ENCODE results near the gene PCSK7. TPM values are rescaled to one million over a fixed set of nuclear protein-coding genes. Genes with fewer than 3 reads are reported as not detected.
"Not testable (repeated sequence)": the region's sequence is repeated elsewhere in the genome, so short reads cannot be mapped to it uniquely, and the experiment has no call there.

Gene PCSK7
- total and polyA plus RNA-seq, 10 of the 15 experiments (the other 5 are each of a cell fraction or from before 2014, with no cell fraction given), result 5.5 to 81.5 (median 51.6) TPM

GRCh38 chr11:117272175-117272574, 40.3 kb upstream of the PCSK7 start:
- in situ Hi-C loops (cut with MboI); BruUV-seq (replicated peaks); FAIRE-seq; H3K9ac ChIP-seq (ENCODE audit: control insufficient read depth, insufficient read depth, low read length); DNase-seq (ENCODE audit: low read depth, low spot score); RAD21 ChIA-PET (ENCODE audit: unreplicated experiment); intact Hi-C loops (cut with micrococcal nuclease; ENCODE audit: unreplicated experiment); H3K4me3 ChIP-seq; H3K79me2 ChIP-seq (ENCODE audit: control insufficient read depth, insufficient read depth, low read length); ATAC-seq; H2AFZ ChIP-seq (ENCODE audit: control insufficient read depth, low read depth, low read length); H3K4me2 ChIP-seq (ENCODE audit: control insufficient read depth, insufficient read depth); POLR2A ChIA-PET; CTCF ChIA-PET; H3K4me1 ChIP-seq (ENCODE audit: control insufficient read depth, insufficient read depth, low read length); H3K27me3 ChIP-seq (replicated peaks in 1 of 2; ENCODE audit: control insufficient read depth in 2 of 2, insufficient read depth in 2 of 2, low read length in 1 of 2); H4K20me1 ChIP-seq (ENCODE audit: control insufficient read depth, insufficient read depth); H3K9me3 ChIP-seq (replicated peaks; ENCODE audit: control insufficient read depth, insufficient read depth, low read length); SMC1A ChIA-PET (ENCODE audit: uncharacterized antibody, unreplicated experiment); H3K36me3 ChIP-seq (ENCODE audit: control insufficient read depth in 2 of 2, insufficient read depth in 2 of 2, low read length in 1 of 2); H3K27ac ChIP-seq (ENCODE audit: control insufficient read depth, insufficient read depth): not testable (repeated sequence)
- peak; percentile 6; the same call in 1 of the 2 replicates for TF ChIP-seq RUNX3 (IDR thresholded peaks at IDR 0.05; ENCODE audit: low read length)
- WGBS (ENCODE audit: insufficient coverage, insufficient replicate concordance, low lambda C conversion rate, missing lambda C conversion rate), result 59% methylated on average over 5 of the region's 5 CpGs

- H3K9ac ChIP-seq (ENCODE audit: control insufficient read depth, insufficient read depth, low read length), result no peak overlapping the region
- ATAC-seq (no peak), DNase-seq (ENCODE audit: low read depth, low spot score) (no peak), FAIRE-seq (no peak)
- CTCF ChIA-PET, result no interaction called here
- RAD21 ChIA-PET (ENCODE audit: unreplicated experiment), result no interaction called here
- SMC1A ChIA-PET (ENCODE audit: uncharacterized antibody, unreplicated experiment), result no interaction called here
- H3K79me2 ChIP-seq (ENCODE audit: control insufficient read depth, insufficient read depth, low read length), result no peaks in the 10 kb centered on the region
- in situ Hi-C loops (cut with MboI), result no loop called here
- no peak overlapping the region for H2AFZ ChIP-seq (ENCODE audit: control insufficient read depth, low read depth, low read length)
- POLR2A ChIA-PET, result no interaction called here
- no peak overlapping the region for H3K4me3 ChIP-seq
- H3K4me2 ChIP-seq (ENCODE audit: control insufficient read depth, insufficient read depth), result no peak overlapping the region
- no peaks in the 10 kb centered on the region for H3K27me3 ChIP-seq (replicated peaks in 1 of 2; ENCODE audit: control insufficient read depth in 2 of 2, insufficient read depth in 2 of 2, low read length in 1 of 2)
- BruUV-seq (replicated peaks), result no TSS peak
- no peaks in the 10 kb centered on the region for H3K9me3 ChIP-seq (replicated peaks; ENCODE audit: control insufficient read depth, insufficient read depth, low read length)
- no peak overlapping the region for H3K27ac ChIP-seq (ENCODE audit: control insufficient read depth, insufficient read depth)
- 98% methylated on average over 4 of the region's 4 CpGs for WGBS (ENCODE audit: insufficient coverage, insufficient replicate concordance, low lambda C conversion rate, missing lambda C conversion rate)
- H3K4me1 ChIP-seq (ENCODE audit: control insufficient read depth, insufficient read depth, low read length), result no peaks in the 10 kb centered on the region
- intact Hi-C loops (cut with micrococcal nuclease; ENCODE audit: unreplicated experiment), result no loop called here
- no peaks in the 10 kb centered on the region; a peak in 1 of 4 replicates for H3K36me3 ChIP-seq (ENCODE audit: control insufficient read depth in 2 of 2, insufficient read depth in 2 of 2, low read length in 1 of 2)
- no peaks in the 10 kb centered on the region for H4K20me1 ChIP-seq (ENCODE audit: control insufficient read depth, insufficient read depth)
- TF ChIP-seq ZBTB40 (IDR thresholded peaks at IDR 0.05; ENCODE audit: borderline replicate concordance) (no peak), WRNIP1 (IDR thresholded peaks at IDR 0.05; ENCODE audit: borderline replicate concordance, low read depth, low read length) (no peak), MXI1 (IDR thresholded peaks at IDR 0.05; ENCODE audit: low read depth, low read length) (no peak), TAF1 (IDR thresholded peaks at IDR 0.05; ENCODE audit: borderline replicate concordance, low read depth, low read length) (no peak), CEBPB (IDR thresholded peaks at IDR 0.05; ENCODE audit: borderline replicate concordance in 1 of 2, low read depth in 2 of 2, low read length in 2 of 2) (no peak), ZNF622 (IDR thresholded peaks at IDR 0.05) (no peak), SIN3A (IDR thresholded peaks at IDR 0.05; ENCODE audit: low read depth, low read length) (no peak), PRDM15 (CRISPR knock-in tag; IDR thresholded peaks at IDR 0.05) (no peak)
Measured at GRCh38 chr11:117271208-117271607, 39.3 kb upstream of the PCSK7 start.

All from GM12878 (cell line).